Gastroesophageal sphincter (tissue), 3 donors: Measurements from ENCODE around the gene GALNT17.

Experiments
- CTCF ChIP-seq, 4 experiments: fragments of 200-600 bp in 2 of 4; fragments of 450-650 bp in 2 of 4; sonication (generic) in 1 of 4; IDR thresholded peaks; one replicate each; pipeline ENCODE4 v1.5.1; 2017 to 2019; ENCODE audit warnings: antibody characterized with exemption in 4 of 4, mild to moderate bottlenecking in 2 of 4, moderate library complexity in 2 of 4
- POLR2AphosphoS5 ChIP-seq: sonication (generic); formaldehyde crosslinking; IDR thresholded peaks from one replicate; pipeline ENCODE4 v1.6.1; 2017; ENCODE audit warnings: antibody characterized with exemption

GRCh38 chr7:71707041-71707440, 575.1 kb downstream of the GALNT17 start:
- TF ChIP-seq CTCF (IDR thresholded peaks at IDR 0.05) (no peak), POLR2AphosphoS5 (no peak)
